Right lobe of liver (tissue), 6 donors: ENCODE data around the gene DDX17. TPM values are rescaled to one million over a fixed set of nuclear protein-coding genes. Genes with fewer than 3 reads are reported as not detected.
A peak's percentile ranks its signal among the peaks of the same experiment; 100 is the strongest.

Experiments
- ATAC-seq, 4 donors: fragments of 200-7000 bp; cut with Tn5 transposase; one replicate each; pipeline ENCODE4 v1.9.1; 2020; ENCODE audit warnings: mild to moderate bottlenecking in 4 of 4, moderate library complexity in 4 of 4
- DNase-seq, 3 donors: peaks; one replicate each; pipeline ENCODE4 v3.0.0-alpha.2; 2020
- H3K27ac ChIP-seq, 3 donors: fragments of 200-600 bp; one replicate each; pipeline ENCODE4 v1.8.0; 2022
- H3K27me3 ChIP-seq, 2 donors: fragments of 200-600 bp; one replicate each; pipeline ENCODE4 v1.8.0; 2022
- H3K36me3 ChIP-seq, 4 donors: fragments of 200-600 bp; sonication (generic) in 1 of 4; one replicate each; pipeline versions ENCODE4 v1.5.1 to v1.8.0; 2017 to 2022; ENCODE audit warnings: control low read depth in 1 of 4
- H3K4me1 ChIP-seq, 4 donors: fragments of 200-600 bp; sonication (generic) in 1 of 4; one replicate each; pipeline versions ENCODE4 v1.5.1 to v1.8.0; 2017 to 2022; ENCODE audit warnings: control low read depth in 1 of 4
- H3K4me3 ChIP-seq, 3 donors: fragments of 200-600 bp; one replicate each; pipeline ENCODE4 v1.8.0; 2022
- H3K9me3 ChIP-seq, 4 donors: fragments of 200-600 bp; sonication (generic) in 1 of 4; one replicate each; pipeline versions ENCODE4 v1.5.1 to v1.8.0; 2017 to 2022; ENCODE audit warnings: control low read depth in 1 of 4
- CTCF ChIP-seq, 4 donors: fragments of 200-600 bp in 3 of 4; fragments of 450-650 bp in 1 of 4; IDR thresholded peaks; one replicate each; pipeline versions ENCODE4 v1.5.1 to v1.8.0; 2016 to 2022; ENCODE audit warnings: antibody characterized with exemption in 4 of 4, mild to moderate bottlenecking in 2 of 4
- POLR2A ChIP-seq: fragments of 450-650 bp; IDR thresholded peaks from one replicate; pipeline ENCODE4 v1.6.1; 2017; ENCODE audit warnings: antibody characterized with exemption, mild to moderate bottlenecking
- WGBS: methylation state at CpG from one replicate; pipeline ENCODE4 v1.1.6; 2018; ENCODE audit warnings: low coverage, low lambda C conversion rate; ENCODE audit not compliant: insufficient coverage; ENCODE audit errors: missing lambda C conversion rate; 5-methylcytosine and 5-hydroxymethylcytosine counted together
- intact Hi-C, 2 donors: fragments of 100-400 bp; cut with DNase I; formaldehyde crosslinking; loops; one replicate each; pipeline versions ENCODE4 v1.11.2 to v1.14.1; 2022
- total RNA-seq, 6 experiments: library from RNA; depleted of rRNA in 2 of 6; stranded (reverse); fragments of >200 nt in 2 of 6; fragmentation: NEBNext Ultra II Directional in 3 of 6; extraction: Animal tissue kit (Norgen Biotek cat#: 25700) in 3 of 6; gene quantifications; one replicate each; pipeline versions ENCODE4 v1.1.0 to v1.2.4, GENCODE V29; 2016 to 2023
- donor health status: DM: no; HTN: yes; CAD: no.
- donor health status: DM: no; HTN: no; CAD: no.
- donor health status: DM: no; HTN: no; CAD: no.
- donor health status: DM: no; HTN: yes; CAD: no.
- donor health status: DM: no; HTN: yes; CAD: no.

Gene DDX17
- total RNA-seq, 6 experiments from 2014 or later: 128 to 205 (median 184) TPM

DNA sequence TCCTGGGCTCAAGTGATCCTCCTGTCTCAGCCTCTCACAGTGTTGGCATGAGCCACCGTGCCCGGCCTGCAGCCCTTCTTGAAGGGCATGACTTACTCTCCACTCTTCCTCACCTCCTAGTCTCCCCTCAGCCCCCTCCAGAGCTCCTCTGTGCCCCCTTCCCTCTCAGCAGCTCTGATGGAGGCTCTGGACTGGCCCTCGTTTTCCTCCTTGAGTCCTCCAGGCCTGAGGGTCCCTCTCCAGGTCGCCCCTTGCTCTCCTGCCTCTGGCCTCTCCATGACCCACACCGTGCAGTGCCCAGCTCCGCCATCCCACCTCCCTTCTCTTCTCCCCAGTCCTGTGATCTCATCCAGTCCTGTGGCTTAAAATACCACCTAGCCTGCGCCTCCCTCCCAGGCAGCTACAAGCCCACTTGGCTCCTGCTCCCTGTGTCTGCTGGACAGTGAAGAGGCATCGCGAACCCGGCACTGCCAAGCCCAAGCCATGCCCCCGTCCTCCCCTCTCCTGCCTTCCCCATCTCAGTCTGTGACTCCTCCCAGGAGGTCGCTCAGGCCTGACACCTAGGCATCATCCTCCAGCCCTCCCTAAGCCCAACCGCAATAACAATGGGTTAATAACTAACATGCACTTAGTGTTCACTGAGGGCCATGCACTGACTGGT lies 63.0 kb downstream of the DDX17 start:
- ATAC-seq (peak in 1 of 4 donors; percentile 6), DNase-seq (no peak)
- WGBS: 46% methylated on average over 8 of the region's 13 CpGs
- Histone ChIP-seq H3K4me1 (no peaks in the 10 kb centered on the region), H3K36me3 (no peaks in the 10 kb centered on the region), H3K27me3 (no peaks in the 10 kb centered on the region), H3K4me3 (no peak overlapping the region), H3K9me3 (no peaks in the 10 kb centered on the region), H3K27ac (no peak overlapping the region)
- intact Hi-C loops: no loop called here
- TF ChIP-seq CTCF (IDR thresholded peaks at IDR 0.05) (no peak), POLR2A (no peak)

- DNase-seq (no peak), ATAC-seq (no peak)
- H3K36me3 ChIP-seq: no peaks in the 10 kb centered on the region
- H3K9me3 ChIP-seq: no peaks in the 10 kb centered on the region
- H3K4me1 ChIP-seq: no peaks in the 10 kb centered on the region
- intact Hi-C loops: no loop called here
- no peak overlapping the region for H3K4me3 ChIP-seq
- H3K27me3 ChIP-seq: no peaks in the 10 kb centered on the region
- 69% methylated on average over 11 of the region's 16 CpGs for WGBS
- no peak for TF ChIP-seq CTCF (IDR thresholded peaks at IDR 0.05)
- no peak for TF ChIP-seq POLR2A
- no peak overlapping the region for H3K27ac ChIP-seq
Observed at GRCh38 chr22:38441620-38442287, 64.4 kb downstream of the DDX17 start.

GRCh38 chr22:38440747-38441350 lies 65.3 kb downstream of the DDX17 start:
- Histone ChIP-seq H3K9me3 (no peaks in the 10 kb centered on the region), H3K4me1 (no peaks in the 10 kb centered on the region), H3K27me3 (no peaks in the 10 kb centered on the region), H3K36me3 (no peaks in the 10 kb centered on the region), H3K4me3 (no peak overlapping the region), H3K27ac (no peak overlapping the region)
- no peak for ATAC-seq
- no peak for TF ChIP-seq POLR2A
- no peak for TF ChIP-seq CTCF (IDR thresholded peaks at IDR 0.05)
- intact Hi-C loops: no loop called here
- WGBS: 88% methylated on average over 13 of the region's 14 CpGs
- DNase-seq: no peak

DNA sequence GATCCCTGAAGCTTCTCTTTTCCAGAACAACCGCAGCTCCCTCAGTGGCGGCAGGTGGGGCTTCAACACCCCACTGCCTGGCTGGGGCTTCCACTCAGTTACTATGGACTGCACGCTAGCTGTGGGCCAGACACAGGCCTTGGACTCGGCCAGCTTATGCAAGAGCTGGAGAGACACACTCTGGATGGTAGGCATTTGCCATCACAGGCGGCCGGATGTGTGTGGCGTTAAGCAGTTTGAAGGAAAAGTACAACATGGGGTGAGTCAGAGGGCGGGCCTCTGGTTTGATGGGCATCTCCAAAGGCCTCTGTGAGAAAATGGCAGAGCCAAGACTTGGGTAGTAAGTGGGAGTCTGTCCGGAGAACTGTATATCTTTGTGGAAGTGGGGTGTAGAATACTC lies 68.7 kb downstream of the DDX17 start:
- TF ChIP-seq POLR2A: no peak
- TF ChIP-seq CTCF (IDR thresholded peaks at IDR 0.05): no peak
- no peaks in the 10 kb centered on the region for H3K36me3 ChIP-seq
- WGBS: 100% methylated on average over 3 of the region's 9 CpGs
- H3K27me3 ChIP-seq: no peaks in the 10 kb centered on the region
- ATAC-seq: no peak
- no peak overlapping the region for H3K4me3 ChIP-seq
- H3K27ac ChIP-seq: no peak overlapping the region
- no peaks in the 10 kb centered on the region for H3K4me1 ChIP-seq
- DNase-seq: no peak
- no peaks in the 10 kb centered on the region for H3K9me3 ChIP-seq
- intact Hi-C loops: no loop called here
